Prostate gland (tissue), 2 donors: ENCODE results near the gene FABP1.

Experiments used
- POLR2A ChIP-seq: fragments of 450-650 bp; IDR thresholded peaks from one replicate; pipeline ENCODE4 v1.6.1; 2016; ENCODE audit warnings: antibody characterized with exemption, mild to moderate bottlenecking
- POLR2AphosphoS5 ChIP-seq: sonication (generic); formaldehyde crosslinking; IDR thresholded peaks from one replicate; pipeline ENCODE4 v1.6.1; 2017; ENCODE audit warnings: antibody characterized with exemption
- TF ChIP-seq, protein P1 (sequence below), 4 experiments: fragments of 200-600 bp in 2 of 4; fragments of 450-650 bp in 2 of 4; sonication (generic) in 2 of 4; IDR thresholded peaks; 1 replicate in 3 of 4; 2 replicates in 1 of 4; pipeline ENCODE4 v1.5.1; 2016 to 2019; ENCODE audit warnings: antibody characterized with exemption in 4 of 4, mild to moderate bottlenecking in 2 of 4, moderate library complexity in 2 of 4

GRCh38 chr2:88074854-88075292 is 53.0 kb downstream of the FABP1 start:
- TF ChIP-seq, protein P1, sequence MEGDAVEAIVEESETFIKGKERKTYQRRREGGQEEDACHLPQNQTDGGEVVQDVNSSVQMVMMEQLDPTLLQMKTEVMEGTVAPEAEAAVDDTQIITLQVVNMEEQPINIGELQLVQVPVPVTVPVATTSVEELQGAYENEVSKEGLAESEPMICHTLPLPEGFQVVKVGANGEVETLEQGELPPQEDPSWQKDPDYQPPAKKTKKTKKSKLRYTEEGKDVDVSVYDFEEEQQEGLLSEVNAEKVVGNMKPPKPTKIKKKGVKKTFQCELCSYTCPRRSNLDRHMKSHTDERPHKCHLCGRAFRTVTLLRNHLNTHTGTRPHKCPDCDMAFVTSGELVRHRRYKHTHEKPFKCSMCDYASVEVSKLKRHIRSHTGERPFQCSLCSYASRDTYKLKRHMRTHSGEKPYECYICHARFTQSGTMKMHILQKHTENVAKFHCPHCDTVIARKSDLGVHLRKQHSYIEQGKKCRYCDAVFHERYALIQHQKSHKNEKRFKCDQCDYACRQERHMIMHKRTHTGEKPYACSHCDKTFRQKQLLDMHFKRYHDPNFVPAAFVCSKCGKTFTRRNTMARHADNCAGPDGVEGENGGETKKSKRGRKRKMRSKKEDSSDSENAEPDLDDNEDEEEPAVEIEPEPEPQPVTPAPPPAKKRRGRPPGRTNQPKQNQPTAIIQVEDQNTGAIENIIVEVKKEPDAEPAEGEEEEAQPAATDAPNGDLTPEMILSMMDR (IDR thresholded peaks at IDR 0.05) = no peak
- TF ChIP-seq POLR2A (no peak), POLR2AphosphoS5 (no peak)
